CD1c-positive myeloid dendritic cell (primary cell): ENCODE measurements around the gene FEZF1.

Experiments
- DNase-seq: peaks from one replicate; pipeline ENCODE4 v3.0.0-alpha.2; 2016; ENCODE audit errors: extremely low spot score

Gene FEZF1

DNA sequence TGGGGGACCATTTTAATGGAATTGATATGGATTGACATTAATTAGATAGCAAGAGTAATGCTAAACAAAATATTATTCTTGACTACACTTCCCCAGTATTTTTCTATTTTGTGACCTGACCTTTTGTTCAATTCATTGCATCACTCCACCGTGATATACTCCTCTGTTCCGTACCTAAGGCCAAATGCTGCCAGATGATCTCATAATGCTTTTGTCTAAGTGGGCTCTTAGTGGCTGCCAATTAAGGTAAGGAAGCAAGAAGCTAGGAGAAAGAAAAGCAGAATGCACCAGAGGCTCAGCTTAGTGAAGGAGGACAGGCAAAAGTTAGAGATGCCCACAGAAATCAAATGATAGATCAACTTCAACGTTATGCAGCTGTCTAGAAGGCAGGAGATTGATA lies 36.4 kb downstream of the FEZF1 start:
- no peak for DNase-seq

DNA sequence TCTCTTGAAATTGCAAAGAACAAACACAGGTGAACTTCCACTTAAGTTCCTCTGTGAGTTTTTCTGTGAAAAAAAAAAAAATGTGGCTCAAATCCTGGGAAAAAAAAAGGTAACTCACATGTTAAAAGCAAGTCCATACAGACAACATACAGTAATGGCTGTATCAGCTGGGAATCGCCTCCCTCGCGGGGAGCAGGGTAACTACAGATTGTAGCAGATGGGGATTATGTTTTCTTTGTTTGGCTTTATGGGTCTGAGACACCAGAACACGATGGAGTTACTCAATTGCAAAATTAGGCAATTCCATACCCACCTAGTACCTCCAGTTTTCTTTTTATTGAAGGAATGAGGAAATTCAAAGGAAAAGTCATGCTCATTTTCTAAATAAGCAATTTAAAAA lies 42.3 kb downstream of the FEZF1 start:
- DNase-seq: no peak

DNA sequence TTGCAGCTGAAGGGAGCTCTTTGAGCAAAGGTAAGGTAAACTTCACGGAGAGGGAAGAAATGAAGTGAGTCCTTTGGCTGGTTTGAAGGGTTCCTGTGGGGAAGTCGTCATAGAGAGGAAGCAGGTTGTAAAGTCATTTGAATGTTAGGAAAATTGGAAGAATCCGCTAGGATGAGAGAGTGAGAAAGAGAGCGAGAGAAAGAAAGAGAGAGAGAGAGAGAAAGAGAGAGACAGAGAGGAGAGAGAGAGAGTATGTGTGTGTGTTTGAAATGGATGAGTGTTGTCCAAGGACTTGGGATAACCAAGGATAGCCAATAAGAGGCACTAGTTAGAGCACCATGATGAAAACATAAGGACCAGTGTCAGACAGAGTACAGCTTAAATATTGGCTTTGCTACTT lies 43.1 kb downstream of the FEZF1 start:
- no peak for DNase-seq

DNA sequence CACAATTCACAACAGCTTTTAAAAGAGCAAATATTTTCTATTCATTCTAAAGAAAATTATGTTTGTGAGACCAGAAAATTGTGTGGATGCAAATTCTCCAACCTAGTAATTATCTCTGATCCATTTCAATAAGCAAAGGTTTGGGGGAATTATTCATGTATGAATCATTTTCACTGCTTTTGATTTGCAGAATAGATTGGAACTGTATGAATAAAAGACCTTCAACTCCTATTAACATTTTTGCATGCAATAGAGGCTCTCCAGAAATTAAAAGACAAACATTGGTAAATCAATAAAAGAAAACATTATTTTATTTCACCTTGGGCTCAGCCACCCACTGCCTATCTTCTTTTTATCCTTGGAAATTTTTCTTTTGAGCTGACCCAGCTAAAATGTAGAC lies 43.5 kb downstream of the FEZF1 start:
- no peak for DNase-seq

DNA sequence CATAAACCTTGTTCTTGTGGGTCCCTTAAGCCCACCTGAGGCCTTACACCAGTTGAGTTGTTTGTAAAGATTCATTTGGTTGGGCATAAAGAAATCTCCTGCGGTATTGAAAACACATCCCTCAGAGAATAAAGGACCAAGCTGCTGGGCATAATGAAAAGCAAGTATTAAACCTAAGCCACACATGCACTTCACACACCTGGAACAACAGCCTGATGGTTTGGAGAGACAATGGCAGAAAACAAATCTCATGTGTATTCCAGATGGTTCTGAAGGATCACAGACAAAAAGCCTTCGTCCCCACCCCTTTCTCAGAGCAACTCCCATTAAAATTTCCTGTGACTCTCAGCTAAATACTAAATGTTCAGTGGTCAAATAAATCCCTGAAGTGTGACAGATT lies 44.2 kb downstream of the FEZF1 start:
- no peak for DNase-seq

DNA sequence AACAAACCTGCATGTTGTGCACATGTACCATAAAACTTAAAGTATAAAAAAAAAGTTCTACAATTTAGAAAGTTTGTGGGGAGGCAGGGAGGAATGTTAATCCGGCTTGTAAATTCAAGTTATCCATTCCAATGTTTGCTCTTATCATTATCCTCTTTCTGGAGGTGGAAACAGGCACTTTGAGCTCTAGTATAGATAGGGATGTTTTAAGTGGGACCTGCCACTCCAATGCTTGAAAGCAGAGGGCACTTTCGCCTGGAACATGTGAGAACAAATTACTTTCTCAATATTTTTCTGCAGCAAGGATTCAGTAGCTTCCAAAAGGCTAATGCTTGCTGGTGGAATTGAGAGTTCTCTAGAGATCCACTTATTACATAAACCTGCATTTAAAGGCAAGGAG lies 45.6 kb downstream of the FEZF1 start:
- DNase-seq: no peak

DNA sequence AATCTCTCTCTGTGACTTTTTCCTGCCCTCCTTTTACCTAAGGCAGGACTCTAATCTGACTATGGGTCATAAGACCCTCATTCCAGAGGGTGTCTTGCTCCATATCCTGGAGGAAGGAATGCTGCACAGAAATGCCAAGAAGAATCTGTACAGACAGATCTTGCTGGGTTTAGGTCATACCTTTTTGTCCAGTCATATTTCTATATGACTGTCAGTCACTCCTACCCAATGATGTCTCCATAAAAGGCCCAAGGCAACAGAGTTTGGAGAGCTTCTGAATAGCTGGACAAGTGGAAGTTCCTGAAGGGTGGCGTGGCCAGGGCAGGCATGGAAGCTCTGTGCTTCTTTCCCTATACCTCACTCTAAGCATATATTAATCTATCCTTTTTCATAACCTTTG lies 47.5 kb downstream of the FEZF1 start:
- no peak for DNase-seq

DNA sequence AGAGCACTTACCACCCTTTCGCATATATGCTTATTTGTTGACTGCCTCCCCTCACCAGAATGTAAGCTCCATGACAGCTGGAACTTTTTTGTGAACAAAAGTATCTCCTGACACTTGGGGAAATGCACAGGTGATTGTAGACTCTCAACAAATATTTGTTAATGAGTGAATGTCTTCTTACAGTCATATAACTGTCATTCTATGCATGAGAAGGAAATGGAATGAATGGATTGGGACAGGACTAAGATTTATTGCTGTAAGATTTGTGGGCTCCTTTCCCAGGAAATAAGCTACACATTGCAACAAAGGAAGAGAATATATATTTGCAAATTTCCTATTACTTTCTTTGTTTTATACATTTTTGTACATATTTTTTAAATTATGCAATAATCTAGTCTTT lies 48.5 kb downstream of the FEZF1 start:
- no peak for DNase-seq

DNA sequence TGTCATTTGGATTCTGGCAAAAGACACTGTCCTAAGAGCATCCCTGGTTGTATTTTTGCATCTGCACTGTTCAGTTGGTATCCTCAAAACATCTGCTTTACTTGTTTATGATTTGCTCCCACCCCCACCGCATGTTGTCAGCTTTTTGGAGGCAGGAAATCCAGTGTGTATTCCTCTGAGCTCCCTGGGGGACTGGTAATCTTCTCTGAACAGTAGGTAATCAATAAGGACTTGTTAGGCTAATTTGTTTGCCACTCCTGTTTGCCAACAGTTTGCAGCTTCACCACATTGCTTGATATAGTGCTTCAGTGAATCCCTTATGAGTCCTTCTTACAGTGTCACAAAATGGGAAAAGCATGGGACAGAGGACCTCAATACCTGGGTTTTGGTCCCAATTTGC lies 49.1 kb downstream of the FEZF1 start:
- DNase-seq: no peak
